SHP77 treated with DMSO at 0.1 percent for 48 hours (cell line): ENCODE measurements around the gene POLE2.
A peak's percentile ranks its signal among the peaks of the same experiment; 100 is the strongest.
"Not testable (repeated sequence)": the region's sequence is repeated elsewhere in the genome, so short reads cannot be mapped to it uniquely, and the experiment has no call there.

Experiments
- DNase-seq: peaks from one replicate; lab custom pipeline; 2025; lab: John Stamatoyannopoulos, UW

The POLE2 gene

DNA sequence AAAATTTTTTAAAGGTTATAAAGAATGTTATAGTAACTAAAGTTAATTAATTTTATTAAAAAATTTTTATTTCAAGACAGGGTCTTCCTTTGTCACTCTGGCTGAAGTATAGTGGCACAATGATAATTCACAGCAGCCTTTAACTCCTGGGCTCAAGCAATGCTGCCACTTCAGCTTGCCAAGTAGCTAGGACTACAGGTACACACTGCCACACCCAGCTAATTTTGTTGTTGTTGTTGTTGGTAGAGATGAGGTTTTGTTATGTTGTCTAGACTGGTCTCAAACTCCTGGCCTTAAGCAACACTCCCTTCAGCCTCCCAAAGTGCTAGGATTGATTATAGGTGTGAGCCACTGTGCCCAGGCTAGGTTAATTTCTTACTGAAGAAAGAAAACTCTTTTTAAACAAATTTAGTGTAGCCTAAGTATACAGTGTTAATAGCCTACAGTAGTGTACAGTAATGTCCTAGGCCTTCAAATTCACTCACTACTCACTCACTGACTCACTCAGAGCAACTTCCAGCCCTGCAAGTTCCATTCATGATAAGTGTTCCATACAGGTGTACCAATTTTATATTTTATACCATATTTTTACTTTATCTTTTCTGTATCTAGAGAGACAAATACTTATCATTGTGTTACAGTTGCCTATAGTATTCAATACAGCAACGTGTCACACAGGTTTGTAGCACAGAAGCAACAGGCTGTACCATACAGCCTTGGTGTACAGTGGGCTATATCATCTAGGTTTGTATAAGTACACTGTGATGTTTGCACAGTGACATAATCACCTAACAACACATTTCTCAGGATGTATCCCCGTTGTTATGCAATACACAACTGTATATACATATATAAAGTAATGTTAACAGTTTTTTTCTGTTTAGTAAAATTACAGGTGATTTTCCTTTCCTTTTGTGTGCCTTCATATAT lies 28.2 kb downstream of the POLE2 start:
- DNase-seq, result no peak

GRCh38 chr14:49657500-49657899 lies 30.5 kb downstream of the POLE2 start:
- not testable (repeated sequence) for DNase-seq

GRCh38 chr14:49654511-49654910 lies 33.5 kb downstream of the POLE2 start:
- no peak for DNase-seq

DNA sequence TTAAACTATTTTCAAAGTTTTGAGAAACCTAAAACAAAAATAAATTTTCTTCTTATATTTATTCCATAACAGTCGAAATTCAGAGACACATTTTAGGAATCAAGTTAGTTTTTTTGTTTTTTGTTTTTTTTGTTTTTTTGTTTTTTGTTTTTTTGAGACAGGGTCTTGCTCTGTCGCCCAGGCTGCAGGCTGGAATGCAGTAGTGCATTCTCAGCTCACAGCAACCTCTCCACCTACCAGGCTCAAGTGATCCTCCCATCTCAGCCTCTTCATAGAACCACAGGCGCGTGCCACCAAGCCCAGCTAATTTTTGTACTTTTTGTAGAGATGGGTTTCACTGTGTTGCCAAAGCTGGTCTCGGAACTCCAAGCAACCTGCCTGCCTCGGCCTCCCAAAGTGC lies 34.5 kb downstream of the POLE2 start:
- no peak for DNase-seq

DNA sequence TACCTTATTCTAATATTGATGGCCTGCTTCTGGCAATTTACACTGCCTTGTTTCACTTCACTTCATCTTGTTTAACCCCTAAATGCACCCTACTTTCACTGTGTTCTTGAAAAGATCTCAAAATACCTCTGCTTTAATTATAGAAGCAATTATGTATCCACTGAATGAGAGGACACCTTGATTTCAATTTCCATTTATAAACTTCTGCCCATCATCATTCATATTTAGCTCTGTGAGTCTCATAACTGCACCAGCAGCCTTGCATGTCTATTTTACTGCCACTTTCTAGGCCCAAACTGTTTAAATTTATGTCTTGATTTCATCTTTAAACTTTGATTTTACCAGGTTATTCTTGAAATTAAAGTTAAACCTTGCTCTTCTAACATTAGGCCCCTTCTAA lies 45.9 kb downstream of the POLE2 start:
- no peak for DNase-seq

GRCh38 chr14:49641697-49642129 lies 46.3 kb downstream of the POLE2 start:
- no peak for DNase-seq

- no peak for DNase-seq
Observed at GRCh38 chr14:49640540-49641417, 47.2 kb downstream of the POLE2 start.

DNA sequence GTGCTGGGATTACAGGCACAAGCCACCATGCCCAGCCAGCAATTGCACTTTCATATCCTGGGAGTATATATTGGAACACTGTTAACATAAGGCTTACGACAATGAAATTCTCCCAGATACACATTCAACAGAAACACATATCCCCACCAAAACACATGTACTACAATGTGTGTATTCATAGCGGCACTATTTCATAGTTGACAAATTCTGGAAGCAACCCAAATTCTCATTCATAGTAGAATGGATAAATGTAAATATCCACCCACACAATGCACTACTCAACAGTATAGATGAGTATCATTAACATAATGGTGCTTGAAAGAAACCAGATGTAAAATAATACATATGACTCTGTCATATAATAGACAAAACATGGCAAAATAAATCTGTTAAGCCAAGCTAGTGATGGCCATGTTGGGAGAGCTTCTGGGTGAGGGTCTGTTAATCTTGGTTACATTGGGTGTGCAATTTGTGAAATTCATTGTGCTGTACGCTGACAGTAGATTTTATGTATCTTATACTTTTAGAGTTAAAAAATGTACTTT lies 50.4 kb downstream of the POLE2 start:
- no peak for DNase-seq

DNA sequence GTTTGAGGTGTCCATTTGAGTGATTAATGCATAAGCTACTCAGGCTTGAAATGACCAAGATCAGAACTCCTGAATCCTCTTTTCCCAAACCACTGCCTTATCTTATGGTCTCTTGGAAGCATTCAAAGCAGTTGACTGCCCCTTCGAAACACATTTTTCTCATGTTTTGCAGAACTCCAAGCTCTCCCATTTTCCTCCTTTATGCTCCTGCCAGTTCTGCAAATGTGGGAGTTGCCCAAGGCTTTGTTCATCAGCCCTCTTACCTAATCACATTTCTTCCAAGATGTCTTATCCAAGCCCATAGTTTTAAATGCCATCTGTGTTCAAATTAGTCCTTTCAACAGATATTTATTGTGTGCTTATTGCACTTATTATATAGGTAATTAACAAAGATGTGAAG lies 51.1 kb downstream of the POLE2 start:
- DNase-seq, result no peak

DNA sequence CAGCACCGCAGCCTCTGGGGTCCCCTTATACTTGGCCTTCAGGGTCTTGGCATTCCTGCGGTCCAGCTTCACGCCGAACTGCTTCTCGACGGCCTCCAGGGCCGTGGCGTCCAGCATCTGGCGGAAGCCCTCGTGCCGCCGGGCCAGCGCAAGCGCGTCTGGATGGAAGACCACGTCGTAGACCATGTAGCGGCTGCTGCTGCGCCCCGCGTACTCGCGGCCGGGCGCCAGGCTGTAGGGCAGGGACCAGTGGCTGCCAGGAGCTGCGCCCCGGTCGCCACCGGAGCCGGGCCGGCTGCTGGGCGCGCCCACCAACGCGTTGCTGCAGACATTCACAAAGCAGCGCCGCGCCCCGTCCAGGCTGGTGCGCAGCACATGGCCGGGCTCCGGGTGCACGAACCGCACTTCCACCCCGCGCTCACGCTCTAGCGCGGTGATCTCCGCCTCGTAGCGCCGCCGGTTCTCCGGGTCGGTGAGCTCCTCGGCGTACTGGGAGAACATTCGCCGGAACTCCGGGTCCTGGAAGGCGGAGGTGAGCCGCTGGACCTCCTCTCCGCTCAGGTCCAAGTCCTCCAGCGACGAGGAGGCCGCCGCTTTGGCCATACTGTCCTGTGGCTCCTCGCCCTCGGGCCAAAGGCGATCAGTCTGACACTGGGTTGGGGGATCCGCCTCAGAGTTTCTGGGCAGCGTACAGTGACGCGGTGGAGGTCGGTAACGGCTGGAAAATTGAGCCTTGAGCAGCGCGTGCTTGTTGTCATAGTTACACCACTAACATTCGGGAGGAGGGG lies 53.3 kb downstream of the POLE2 start, which contains the start of gene DNAAF2:
Gene DNAAF2 (minus strand): TSS at position 698 of the 788 bp plus-strand sequence. CDS start 95 bp downstream, at position 603.
- DNase-seq, result peak; percentile 30

DNA sequence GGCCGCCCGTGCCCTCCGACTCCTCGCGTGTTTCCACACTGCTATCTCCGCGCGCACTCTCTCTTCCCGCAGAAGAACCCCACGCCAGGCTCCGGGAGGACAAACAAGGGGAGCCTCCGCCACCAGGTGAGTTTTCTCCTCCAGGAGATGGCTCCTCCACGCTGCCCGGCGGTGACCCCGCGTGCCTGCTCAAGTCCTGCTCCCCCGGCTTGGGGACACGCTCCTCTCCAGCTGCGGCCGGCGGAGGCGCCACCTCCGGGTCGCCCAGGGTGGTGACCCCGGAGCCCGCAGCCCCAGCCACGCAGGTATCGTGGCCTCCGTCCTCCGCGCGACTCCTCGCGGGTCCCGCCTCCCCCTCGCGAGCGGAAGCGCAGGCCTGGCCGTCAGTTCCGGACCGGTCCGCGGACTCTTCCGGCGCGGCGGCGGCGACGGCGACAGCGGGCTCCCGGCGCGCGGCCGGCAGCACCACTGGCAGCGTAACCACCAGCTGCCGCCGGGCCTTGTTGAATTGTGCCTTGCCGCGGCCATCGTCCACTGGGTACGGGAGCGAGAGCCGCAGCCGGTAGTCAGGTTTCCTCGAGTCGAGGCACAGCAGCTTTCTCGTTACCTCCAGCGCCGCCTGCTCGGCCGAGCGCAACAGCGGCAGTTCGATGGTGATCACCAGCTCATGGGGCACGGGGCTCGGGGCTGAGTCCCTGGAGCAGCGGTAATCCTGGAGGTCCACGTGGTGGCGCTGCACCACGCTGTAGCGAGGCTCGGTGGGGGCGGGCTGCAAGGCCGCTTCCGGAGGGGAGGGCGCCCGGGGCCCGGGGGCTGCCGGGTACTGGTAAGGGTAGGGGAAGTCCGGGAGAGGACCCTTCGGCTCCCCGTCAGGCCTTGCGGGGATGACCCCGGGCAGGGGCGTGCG lies 54.1 kb downstream of the POLE2 start:
- DNase-seq, result peak; percentile 84

DNA sequence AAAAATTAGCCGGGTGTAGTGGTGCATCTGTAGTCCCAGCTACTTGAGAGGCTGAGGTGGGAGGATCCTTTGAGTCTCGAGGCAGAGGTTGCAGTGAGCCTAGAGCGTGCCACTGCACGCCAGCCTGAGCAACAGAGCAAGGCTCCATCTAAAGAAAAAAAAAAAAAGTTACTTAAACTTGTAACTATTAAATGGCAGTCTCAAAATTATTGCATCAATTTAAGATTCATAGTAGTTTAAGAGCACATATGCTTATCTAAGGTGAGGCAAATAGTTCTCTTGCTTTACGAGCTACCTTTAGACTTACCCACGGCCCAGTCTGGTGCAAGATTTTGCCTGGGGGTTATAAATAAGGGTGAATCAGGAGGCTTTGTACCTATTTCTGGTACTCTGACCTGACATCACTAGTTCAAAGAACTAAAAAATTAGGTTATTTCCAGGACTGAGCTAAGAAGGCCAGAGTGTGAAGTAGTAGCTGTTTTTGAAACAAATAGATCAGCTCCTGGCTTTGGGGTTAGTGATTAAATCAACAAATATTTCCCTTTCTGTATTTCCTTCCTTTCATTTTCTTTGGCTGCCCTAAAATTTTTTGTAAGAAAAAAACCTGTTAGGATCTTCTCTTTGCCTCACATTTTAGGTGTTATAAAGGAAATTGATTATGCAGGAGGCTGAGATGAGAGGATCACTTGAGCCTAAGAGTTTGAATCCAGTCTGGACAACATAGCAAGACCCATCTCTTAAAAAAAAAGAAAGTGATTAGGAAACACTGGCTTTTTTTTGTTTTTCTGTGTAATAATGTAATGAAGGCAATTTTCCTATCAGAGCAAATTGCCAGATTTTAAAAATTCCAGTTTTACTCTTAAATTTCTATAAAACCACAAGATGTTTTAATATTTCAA lies 63.8 kb downstream of the POLE2 start:
- DNase-seq, result no peak

DNA sequence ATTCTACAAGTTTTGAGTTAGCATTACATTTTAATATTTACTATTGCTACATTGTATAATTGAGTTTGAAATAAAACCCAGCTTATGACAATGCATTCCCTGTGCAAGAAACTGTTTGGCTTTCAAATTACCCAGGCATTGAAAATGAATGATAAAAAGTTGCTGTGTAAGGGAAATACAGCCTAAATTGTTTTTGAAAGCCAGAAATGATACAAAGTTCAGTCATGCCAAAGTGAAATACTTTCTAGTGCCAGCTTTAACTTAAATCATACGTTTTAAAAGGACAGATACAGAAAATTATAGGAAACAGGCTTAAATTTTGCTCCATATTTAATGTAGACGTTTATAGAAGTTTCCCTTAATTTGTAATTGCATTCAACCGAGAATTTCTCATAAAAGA lies 64.6 kb downstream of the POLE2 start:
- DNase-seq, result no peak

DNA sequence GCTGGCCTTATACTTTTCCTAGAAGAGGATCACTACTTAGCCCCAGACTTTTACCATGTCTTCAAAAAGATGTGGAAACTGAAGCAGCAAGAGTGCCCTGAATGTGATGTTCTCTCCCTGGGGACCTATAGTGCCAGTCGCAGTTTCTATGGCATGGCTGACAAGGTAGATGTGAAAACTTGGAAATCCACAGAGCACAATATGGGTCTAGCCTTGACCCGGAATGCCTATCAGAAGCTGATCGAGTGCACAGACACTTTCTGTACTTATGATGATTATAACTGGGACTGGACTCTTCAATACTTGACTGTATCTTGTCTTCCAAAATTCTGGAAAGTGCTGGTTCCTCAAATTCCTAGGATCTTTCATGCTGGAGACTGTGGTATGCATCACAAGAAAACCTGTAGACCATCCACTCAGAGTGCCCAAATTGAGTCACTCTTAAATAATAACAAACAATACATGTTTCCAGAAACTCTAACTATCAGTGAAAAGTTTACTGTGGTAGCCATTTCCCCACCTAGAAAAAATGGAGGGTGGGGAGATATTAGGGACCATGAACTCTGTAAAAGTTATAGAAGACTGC lies 65.9 kb downstream of the POLE2 start:
- no peak for DNase-seq

GRCh38 chr14:49621114-49621881 lies 66.7 kb downstream of the POLE2 start:
- DNase-seq, result peak; percentile 63

- DNase-seq, result peak; percentile 100
Observed at GRCh38 chr14:49620182-49621113, 67.6 kb downstream of the POLE2 start, which contains the start of the genes MGAT2 and RPL36AL. TSS of gene MGAT2 (plus strand) at chr14:49620799. CDS start at chr14:49621269, 470 bp downstream. TSS of gene RPL36AL (minus strand) at chr14:49620626. CDS start at chr14:49619104, 1,522 bp downstream.

DNA sequence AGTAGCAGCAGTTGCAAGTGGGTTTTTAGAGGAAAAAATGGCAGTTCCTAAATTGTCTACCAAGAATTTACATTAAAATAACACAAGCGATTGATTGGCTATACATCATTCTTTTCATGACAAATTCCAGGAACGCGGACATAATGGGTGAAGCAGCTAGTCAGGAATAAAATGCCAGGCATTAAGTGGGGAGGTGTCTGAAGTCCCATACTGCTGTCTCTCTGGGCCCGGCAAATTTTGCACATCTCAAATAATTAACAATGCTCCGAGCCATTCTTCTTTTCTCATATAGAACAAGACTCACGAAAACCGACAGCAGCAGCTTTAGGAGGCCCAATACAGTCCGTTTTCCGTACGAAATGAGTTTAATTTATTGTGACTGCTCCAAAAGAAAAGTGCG lies 68.3 kb downstream of the POLE2 start:
- DNase-seq, result no peak
